Keratinocyte (primary cell): Measurements from ENCODE around the gene PLPPR1. TPM values are rescaled to one million over a fixed set of nuclear protein-coding genes. Genes with fewer than 3 reads are reported as not detected.

ENCODE experiments used
- DNase-seq: peaks from one replicate; pipeline ENCODE4 v3.0.0-alpha.2; 2011; ENCODE audit warnings: low read depth, missing footprints, low spot score
- FAIRE-seq: peaks from 2 replicates; lab custom pipeline; 2011; peaks lifted over from hg19 to GRCh38; lab: Jason Lieb, UNC
- H2AFZ ChIP-seq: 2 replicates; pipeline ENCODE4 v1.6.0; 2012; ENCODE audit warnings: low read length, control low read depth, inconsistent platforms; ENCODE audit not compliant: control insufficient read depth
- H3K27ac ChIP-seq: 2 replicates; pipeline ENCODE4 v1.5.1; 2011; ENCODE audit warnings: low read length; ENCODE audit not compliant: control insufficient read depth, insufficient read depth
- H3K27me3 ChIP-seq: 3 replicates; pipeline ENCODE4 v1.6.0; 2011; ENCODE audit warnings: low read length; ENCODE audit not compliant: control insufficient read depth, insufficient read depth; ENCODE audit errors: extremely low read depth
- H3K36me3 ChIP-seq, 2 experiments: 2 replicates in 1 of 2; 3 replicates in 1 of 2; pipeline ENCODE4 v1.5.1; 2011; ENCODE audit warnings: low read length in 2 of 2, mild to moderate bottlenecking in 1 of 2; ENCODE audit not compliant: control insufficient read depth in 2 of 2, insufficient read depth in 2 of 2; ENCODE audit errors: extremely low read depth in 1 of 2
- H3K4me1 ChIP-seq: 3 replicates; pipeline ENCODE4 v1.5.1; 2011; ENCODE audit warnings: low read length; ENCODE audit not compliant: control insufficient read depth, insufficient read depth; ENCODE audit errors: extremely low read depth
- H3K4me2 ChIP-seq: 3 replicates; pipeline ENCODE4 v1.6.0; 2011; ENCODE audit warnings: low read depth, low read length; ENCODE audit not compliant: control insufficient read depth, insufficient read depth; ENCODE audit errors: extremely low read depth
- H3K4me3 ChIP-seq, 3 experiments: fragments of 200-600 bp in 1 of 3; sonication (generic) in 1 of 3; 2 replicates in 2 of 3; 3 replicates in 1 of 3; pipeline ENCODE4 v1.5.1; 2011 to 2016; ENCODE audit warnings: low read length in 3 of 3, mild to moderate bottlenecking in 3 of 3, control low read depth in 2 of 3, inconsistent platforms in 1 of 3, low read depth in 1 of 3, mixed read lengths in 1 of 3, mixed run types in 1 of 3, moderate library complexity in 1 of 3; ENCODE audit not compliant: control insufficient read depth in 2 of 3, insufficient read depth in 2 of 3; ENCODE audit errors: extremely low read depth in 1 of 3
- H3K79me2 ChIP-seq: 2 replicates; pipeline ENCODE4 v1.6.0; 2012; ENCODE audit warnings: low read length; ENCODE audit not compliant: control insufficient read depth, insufficient read depth
- H3K9ac ChIP-seq: 3 replicates; pipeline ENCODE4 v1.6.0; 2011; ENCODE audit warnings: low read length; ENCODE audit not compliant: control insufficient read depth, insufficient read depth; ENCODE audit errors: extremely low read depth
- H3K9me1 ChIP-seq: 3 replicates; pipeline ENCODE4 v1.6.0; 2011; ENCODE audit warnings: low read length; ENCODE audit not compliant: control insufficient read depth, insufficient read depth; ENCODE audit errors: extremely low read depth
- H3K9me3 ChIP-seq: 2 replicates; pipeline ENCODE4 v1.5.1; 2012; ENCODE audit warnings: low read depth, low read length; ENCODE audit not compliant: control insufficient read depth
- H4K20me1 ChIP-seq: 3 replicates; pipeline ENCODE4 v1.6.0; 2011; ENCODE audit warnings: low read length; ENCODE audit not compliant: control insufficient read depth, insufficient read depth; ENCODE audit errors: extremely low read depth
- EZH2 ChIP-seq: IDR thresholded peaks from one replicate; pipeline ENCODE4 v1.6.1; 2012; ENCODE audit warnings: inconsistent platforms, mild to moderate bottlenecking, low read length, moderate library complexity
- dilution Hi-C: fragments of 300-500 bp; cut with MboI; formaldehyde crosslinking; loops from one replicate; pipeline ENCODE4 v1.7.0; 2020; ENCODE audit warnings: low sequenced_read_pairs; ENCODE audit not compliant: extremely low pct_ligation_motif_present
- polyA plus RNA-seq, 5 experiments: library from polyadenylated mRNA; depleted of rRNA in 3 of 5; stranded (reverse) in 3 of 5; stranded (forward) in 1 of 5; unstranded in 1 of 5; fragments of >200 nt; gene quantifications; 1 replicate in 1 of 5; 2 replicates in 3 of 5; 3 replicates in 1 of 5; pipeline versions ENCODE4 v1.2.1 to v1.2.3, GENCODE V29; 2011 to 2012; ENCODE audit warnings: missing spikeins in 2 of 5, low read depth in 1 of 5, low replicate concordance in 1 of 5
- TF ChIP-seq, protein P1 (sequence below), 3 experiments: IDR thresholded peaks in 1 of 3; conservative IDR thresholded peaks in 1 of 3; optimal IDR thresholded peaks in 1 of 3; 2 replicates in 2 of 3; 3 replicates in 1 of 3; pipeline versions ENCODE3 to v1.5.1; 2011; ENCODE audit warnings: low read length in 3 of 3, mild to moderate bottlenecking in 3 of 3, moderate library complexity in 2 of 3, control low read depth in 1 of 3, inconsistent platforms in 1 of 3; ENCODE audit not compliant: insufficient read depth in 2 of 3; ENCODE audit errors: extremely low read depth in 1 of 3

The PLPPR1 gene
- polyA plus RNA-seq, 1 donor (not counting 4 experiments of a cell fraction or from before 2014, with no cell fraction given): not detected

- Histone ChIP-seq H3K79me2 (no peaks in the 10 kb centered on the region), H3K9me3 (no peaks in the 10 kb centered on the region), H4K20me1 (no peaks in the 10 kb centered on the region), H3K27me3 (no peaks in the 10 kb centered on the region), H2AFZ (peak overlapping the region; percentile 51), H3K4me3 (peak overlapping the region in 1 of 3 experiments; percentile 18), H3K9ac (no peak overlapping the region), H3K36me3 (no peaks in the 10 kb centered on the region), H3K4me2 (no peak overlapping the region), H3K27ac (no peak overlapping the region), H3K4me1 (no peaks in the 10 kb centered on the region), H3K9me1 (no peaks in the 10 kb centered on the region)
- DNase-seq (no peak), FAIRE-seq (no peak)
- TF ChIP-seq, protein P1, sequence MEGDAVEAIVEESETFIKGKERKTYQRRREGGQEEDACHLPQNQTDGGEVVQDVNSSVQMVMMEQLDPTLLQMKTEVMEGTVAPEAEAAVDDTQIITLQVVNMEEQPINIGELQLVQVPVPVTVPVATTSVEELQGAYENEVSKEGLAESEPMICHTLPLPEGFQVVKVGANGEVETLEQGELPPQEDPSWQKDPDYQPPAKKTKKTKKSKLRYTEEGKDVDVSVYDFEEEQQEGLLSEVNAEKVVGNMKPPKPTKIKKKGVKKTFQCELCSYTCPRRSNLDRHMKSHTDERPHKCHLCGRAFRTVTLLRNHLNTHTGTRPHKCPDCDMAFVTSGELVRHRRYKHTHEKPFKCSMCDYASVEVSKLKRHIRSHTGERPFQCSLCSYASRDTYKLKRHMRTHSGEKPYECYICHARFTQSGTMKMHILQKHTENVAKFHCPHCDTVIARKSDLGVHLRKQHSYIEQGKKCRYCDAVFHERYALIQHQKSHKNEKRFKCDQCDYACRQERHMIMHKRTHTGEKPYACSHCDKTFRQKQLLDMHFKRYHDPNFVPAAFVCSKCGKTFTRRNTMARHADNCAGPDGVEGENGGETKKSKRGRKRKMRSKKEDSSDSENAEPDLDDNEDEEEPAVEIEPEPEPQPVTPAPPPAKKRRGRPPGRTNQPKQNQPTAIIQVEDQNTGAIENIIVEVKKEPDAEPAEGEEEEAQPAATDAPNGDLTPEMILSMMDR (optimal IDR thresholded peaks at IDR 0.05 in 1 of 3, IDR thresholded peaks at IDR 0.05 in 1 of 3, conservative IDR thresholded peaks at IDR 0.05 in 1 of 3; ENCODE audit: extremely low read depth in 1 of 3, insufficient read depth in 2 of 3, low read length in 3 of 3): no peak
- no peak for TF ChIP-seq EZH2
- dilution Hi-C loops: no loop called here
These were observed 28.5 kb upstream of the PLPPR1 start for GRCh38 chr9:100999906-101000544.

DNA sequence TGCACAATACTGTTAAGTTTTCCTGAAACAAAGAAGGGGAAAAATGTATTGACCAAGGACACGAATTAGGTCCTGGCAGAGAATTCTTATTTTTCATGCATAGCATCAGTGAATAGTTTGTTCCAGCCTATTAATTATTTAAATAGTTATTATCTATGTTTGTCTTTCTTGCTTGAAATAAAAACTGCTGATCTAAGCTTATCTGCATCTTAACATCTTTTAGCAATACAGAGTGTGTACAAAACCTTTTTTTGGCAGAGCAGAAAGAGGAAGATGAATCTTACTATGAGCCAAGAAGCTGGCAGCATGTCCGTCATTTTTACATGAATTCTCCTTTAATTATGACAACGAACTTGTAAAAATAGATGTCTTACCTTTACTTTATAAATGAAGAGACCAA, 23.3 kb upstream of the PLPPR1 start:
- no peaks in the 10 kb centered on the region for H3K9me3 ChIP-seq
- H3K79me2 ChIP-seq: no peaks in the 10 kb centered on the region
- TF ChIP-seq EZH2: no peak
- TF ChIP-seq, protein P1 (optimal IDR thresholded peaks at IDR 0.05 in 1 of 3, IDR thresholded peaks at IDR 0.05 in 1 of 3, conservative IDR thresholded peaks at IDR 0.05 in 1 of 3; ENCODE audit: extremely low read depth in 1 of 3, insufficient read depth in 2 of 3, low read length in 3 of 3): no peak
- H3K27me3 ChIP-seq: no peaks in the 10 kb centered on the region
- DNase-seq: no peak
- no peak overlapping the region for H3K4me3 ChIP-seq
- H2AFZ ChIP-seq: no peak overlapping the region
- H3K27ac ChIP-seq: no peak overlapping the region
- dilution Hi-C loops: no loop called here
- no peaks in the 10 kb centered on the region for H3K9me1 ChIP-seq
- no peaks in the 10 kb centered on the region for H3K4me1 ChIP-seq
- no peak for FAIRE-seq
- no peak overlapping the region for H3K9ac ChIP-seq
- H4K20me1 ChIP-seq: no peaks in the 10 kb centered on the region
- H3K4me2 ChIP-seq: no peak overlapping the region
- no peaks in the 10 kb centered on the region for H3K36me3 ChIP-seq
